HG02798 (cell line): ENCODE results near the gene IDI1.
"Not testable (repeated sequence)": the region's sequence is repeated elsewhere in the genome, so short reads cannot be mapped to it uniquely, and the experiment has no call there.

ENCODE experiments used
- ATAC-seq: cut with Tn5 transposase; IDR thresholded peaks from one replicate; pipeline ENCODE4 v1.9.1; 2021; ENCODE audit warnings: mild to moderate bottlenecking; ENCODE audit not compliant: unreplicated experiment, poor library complexity

The IDI1 gene

DNA sequence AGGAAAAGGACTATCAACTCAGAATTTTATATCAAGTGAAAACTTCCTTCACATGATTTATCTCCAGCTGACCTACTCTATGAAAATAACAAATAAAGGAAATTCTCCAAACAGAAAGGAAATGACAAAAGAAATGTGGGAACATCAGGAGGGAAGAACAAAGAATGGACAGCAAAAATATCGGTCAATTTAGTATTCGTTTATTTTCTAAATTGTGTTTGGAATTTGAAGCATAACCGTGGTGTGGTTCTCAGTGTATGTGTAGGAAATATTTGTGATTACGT, 16.0 kb upstream of the IDI1 start:
- ATAC-seq = no peak

DNA sequence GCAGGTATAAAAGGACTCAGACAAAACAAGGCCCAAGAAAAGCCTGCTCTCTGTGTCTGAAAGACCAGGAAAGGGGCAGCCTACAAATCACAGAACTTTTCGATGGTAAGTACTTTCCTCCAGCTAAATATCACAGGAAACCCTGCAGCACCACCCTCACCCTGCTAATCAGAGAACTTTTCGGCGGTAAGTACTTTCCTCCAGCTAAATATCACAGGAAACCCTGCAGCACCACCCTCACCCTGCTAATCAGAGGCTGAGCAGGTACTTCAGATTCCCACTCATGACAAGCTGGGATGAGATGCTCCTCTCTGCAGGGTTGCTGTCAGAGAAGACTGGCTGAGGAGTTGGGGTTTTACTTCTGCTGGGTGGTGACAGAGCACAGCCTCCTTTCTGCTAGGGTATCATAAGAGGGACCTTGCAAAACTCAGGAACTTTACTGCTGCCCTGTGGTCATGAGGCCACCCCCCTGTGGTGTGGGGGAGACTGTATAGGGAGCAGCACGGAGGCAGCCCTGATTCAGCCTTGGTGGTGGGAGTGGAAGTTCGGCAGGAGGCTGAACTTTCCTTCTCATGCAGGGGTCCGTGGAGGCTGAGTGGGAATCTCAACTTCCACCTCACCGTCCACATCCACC, 14.4 kb upstream of the IDI1 start:
- no peak for ATAC-seq

DNA sequence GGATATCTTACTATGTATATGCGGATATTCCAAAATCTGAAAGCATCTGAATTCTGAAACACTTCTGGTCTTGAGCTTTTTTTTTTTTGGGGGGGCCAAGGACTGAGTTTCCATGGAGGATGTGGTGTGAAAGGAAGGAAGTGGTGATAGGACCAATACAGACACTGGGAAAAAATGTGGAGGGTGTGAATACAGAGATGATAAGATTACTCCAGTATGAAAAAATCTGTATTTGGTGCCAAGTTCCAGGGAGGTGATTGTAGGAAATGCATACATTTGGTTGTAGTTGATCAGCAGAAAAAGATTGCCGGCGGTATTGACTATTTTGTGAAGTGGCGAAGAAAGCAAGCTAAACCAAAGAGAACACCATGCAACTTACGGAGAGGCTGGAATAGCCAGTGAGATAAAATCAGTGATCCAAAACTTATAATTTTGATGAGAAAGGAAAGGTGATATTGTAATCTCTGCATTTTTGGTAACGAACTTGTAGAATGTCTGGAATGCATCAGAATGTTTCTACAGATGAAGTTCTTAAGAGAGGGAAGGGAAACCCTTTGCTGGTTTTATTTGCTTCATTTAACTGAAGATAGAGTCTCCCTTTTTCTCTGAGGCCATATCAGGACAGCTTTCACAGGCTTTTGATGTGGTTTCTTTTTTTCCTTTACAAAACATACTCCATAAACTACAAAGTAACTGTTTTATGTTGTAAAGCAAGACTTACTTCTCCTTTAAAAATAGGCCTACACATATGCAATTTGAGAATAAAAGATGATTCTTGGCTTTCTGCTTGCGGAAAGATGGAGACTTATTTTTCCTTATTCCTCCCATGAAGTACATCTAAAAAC, 13.2 kb upstream of the IDI1 start:
- ATAC-seq = no peak

DNA sequence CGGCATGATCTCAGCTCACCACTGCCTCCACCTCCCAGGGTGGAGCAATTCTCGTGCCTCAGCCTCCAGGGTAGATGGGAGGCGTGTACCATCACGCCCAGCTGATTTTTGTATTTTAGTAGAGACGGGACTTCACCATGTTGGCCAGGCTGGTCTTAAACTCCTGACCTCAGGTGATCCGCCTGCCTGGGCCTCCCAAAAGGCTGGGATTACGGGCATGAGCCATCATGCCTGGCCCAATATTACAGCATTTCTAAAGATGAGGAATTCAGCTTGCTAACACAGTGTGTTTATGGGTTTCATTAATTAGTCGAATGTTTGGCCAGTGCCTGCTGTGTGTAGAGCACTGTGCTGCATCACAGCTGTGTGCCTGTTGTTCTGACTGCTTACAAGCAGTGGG, 11.0 kb upstream of the IDI1 start:
- ATAC-seq = no peak

DNA sequence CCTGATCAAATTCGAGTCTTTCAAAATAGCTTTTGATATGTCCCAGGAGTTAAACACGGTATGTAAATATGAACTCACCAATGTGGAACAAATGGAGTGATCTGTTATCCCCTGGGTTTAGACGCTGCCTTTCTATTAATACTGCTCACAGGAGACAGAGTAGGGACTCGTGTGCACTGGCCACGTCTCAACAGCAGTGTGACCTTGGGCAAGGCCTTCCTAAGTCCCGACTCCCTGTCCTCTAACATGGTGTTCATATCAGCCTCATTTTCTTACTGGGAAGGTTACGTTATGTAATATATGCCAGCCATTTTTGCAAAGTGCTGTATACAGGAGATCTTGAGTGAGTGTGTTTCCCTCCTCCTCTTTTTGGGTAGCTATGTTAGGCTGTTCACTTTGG, 9.1 kb upstream of the IDI1 start:
- no peak for ATAC-seq

DNA sequence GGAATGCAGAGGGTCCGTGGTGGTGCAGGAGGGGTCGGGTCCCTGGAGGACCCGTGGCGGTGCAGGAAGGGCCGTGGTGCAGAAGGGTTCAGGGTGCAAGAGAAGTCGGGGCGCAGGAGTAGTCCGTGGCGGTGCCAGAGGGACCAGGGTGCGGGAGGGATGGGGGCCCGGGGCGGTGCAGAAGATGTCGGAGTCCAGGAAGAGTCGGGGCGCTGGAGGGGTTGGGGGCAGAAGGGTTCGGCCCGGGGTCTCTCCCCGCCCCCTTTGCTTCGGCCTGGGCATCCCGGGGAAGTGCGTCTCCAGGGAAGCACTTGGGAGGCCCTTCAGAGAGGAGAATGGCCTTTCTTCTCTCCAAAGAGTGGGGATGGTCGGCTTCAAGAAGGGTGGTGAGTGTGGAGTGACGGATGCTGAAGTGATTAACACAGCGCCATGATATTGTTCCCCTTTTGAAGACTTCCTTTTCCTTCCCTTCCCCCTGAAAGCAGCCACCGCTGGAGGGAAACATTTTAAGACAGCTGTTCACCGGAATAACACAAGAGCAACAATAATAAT, 8.3 kb upstream of the IDI1 start:
- no peak for ATAC-seq

DNA sequence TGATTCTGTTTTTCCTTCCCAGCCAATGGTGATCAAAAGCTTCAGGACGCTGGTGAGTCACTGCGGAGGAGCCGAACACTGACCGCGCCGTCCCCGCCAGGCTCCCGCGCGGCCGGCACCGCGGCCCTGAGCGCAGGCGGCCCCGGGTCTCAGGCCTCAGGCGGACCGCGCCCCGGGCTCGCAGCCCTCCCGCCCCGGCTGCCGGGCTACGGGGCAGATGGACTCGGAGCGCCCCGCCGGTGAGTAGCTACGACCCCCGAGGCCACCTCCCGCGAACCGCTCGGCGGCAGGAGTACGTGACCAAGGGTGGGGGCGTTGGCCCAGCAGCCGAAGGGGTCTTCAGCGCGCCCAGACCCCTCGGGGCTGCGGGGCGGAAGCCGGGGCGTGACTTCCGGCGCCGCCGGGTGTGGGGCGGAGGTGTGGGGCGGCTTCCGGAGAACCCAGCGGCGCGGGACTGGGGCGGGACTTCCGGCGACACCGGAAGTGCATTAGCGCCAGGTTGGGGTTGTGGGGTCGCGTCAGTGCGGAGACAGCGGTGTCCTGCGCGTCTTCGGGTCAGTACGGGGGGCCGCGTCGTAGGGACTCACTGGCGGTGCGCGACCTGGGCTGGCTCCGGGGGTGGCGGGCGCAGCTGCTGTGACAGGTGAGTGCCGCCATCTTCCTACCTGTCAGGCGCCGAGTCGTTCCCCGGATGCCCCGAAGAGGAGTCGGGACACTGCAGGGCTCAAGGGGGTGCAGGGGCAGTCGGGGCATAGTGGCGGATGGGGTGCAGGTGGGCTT, 7.6 kb upstream of the IDI1 start, which contains the start of gene WDR37:
Gene WDR37, plus strand, starts transcription at position 60 of the 780 bp plus-strand sequence. CDS start 15,771 bp downstream, outside the sequence.
- peak; percentile 97 for ATAC-seq

DNA sequence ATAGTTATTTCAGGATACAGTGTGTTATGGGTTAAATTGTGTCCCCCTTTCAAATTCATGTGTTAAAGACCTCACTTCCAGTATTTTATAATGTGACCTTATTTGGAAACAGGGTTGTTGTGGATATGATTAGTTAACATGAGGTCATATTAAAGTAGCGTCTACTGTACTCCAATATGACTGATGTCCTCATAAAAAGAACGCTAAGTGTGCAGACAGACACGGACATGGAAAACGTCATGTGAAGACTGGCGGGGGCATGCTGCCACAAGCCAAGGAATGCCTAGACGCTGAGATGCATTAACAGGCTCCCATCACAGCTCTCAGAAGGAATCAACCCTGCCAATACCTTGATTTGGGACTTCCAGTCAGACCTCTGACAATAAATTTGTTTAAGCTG, 5.8 kb upstream of the IDI1 start:
- no peak for ATAC-seq

DNA sequence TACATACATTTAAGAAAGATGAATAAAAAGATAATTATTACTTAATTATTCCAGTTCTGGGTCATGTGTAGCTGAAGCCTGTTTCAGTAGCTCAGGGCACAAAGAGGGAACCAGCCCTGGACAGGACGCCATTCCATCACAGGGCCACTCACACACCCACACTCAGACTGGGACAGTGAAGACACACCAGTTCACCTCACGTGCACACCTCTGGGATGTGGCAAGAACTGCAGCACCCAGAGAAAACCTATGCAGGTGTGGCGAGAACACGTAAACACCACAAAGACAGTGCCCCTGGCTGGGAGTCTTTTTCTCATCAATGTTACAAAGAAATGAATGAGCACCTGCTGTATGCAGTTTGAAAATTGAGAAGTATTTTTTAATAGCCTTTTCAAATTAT, 1.6 kb upstream of the IDI1 start:
- ATAC-seq = no peak

DNA sequence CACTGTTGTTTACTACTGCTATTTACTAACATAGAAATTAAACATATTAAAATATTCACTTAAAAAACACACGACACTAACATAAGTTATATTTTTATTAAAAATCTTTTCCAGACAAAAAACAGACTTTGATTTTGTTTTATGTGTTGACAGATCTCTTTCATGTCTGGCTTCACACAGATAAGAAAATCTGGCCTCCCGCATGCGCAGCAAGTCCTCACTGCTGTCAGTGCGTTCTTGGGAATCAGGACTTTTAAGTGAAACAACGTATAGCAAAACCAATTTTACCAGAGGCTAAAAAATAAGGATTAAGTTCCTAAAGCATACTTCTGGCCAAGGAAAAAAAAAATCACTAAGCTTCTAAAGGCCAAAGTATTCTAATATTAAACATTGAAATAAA, 1.2 kb upstream of the IDI1 start:
- no peak for ATAC-seq

DNA sequence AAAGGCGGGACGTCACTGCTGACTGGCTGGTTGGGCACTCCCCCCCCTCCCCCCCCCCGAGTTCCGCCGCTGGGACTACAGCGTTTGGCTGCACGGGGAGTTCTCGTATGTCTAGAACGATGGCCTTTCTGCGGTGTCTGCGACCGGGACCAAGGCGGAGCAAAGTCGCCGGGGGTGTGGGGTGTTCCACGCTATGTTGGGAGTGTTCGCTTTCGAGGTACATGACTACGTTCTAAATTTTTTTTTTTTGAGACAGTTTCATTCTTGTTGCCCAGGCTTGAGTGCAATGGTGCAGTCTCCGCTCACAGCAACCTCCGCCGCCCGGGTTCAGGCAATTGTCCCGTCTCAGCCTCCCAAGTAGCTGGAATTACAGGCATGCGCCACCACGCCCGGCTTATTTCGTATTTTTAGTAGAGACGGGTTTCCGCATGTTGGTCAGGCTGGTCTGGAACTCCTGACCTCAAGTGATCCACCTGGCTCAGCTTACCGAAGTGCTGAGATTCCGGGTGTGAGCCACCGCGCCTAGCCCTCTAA, 573 bp upstream of the IDI1 start:
- ATAC-seq = no peak

DNA sequence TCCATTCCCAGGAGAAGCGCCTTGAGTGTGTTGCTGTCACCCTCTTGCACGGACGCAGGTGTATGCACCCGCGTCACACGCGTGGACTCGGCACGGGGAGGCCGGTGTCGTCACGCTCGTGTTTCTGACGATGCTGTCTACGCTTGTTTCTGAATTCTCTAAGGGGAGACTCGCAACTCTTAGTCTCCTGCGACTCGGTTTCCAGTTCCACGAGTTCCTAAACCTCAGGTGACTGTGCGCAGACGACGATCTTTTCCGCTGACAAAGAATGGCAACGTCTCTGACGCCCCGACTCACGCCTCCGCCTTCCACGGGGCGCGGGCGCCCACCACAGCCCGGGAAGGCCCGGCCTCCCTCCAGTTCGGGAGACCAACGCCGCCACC, 579 bp downstream of the IDI1 start:
- no peak for ATAC-seq

DNA sequence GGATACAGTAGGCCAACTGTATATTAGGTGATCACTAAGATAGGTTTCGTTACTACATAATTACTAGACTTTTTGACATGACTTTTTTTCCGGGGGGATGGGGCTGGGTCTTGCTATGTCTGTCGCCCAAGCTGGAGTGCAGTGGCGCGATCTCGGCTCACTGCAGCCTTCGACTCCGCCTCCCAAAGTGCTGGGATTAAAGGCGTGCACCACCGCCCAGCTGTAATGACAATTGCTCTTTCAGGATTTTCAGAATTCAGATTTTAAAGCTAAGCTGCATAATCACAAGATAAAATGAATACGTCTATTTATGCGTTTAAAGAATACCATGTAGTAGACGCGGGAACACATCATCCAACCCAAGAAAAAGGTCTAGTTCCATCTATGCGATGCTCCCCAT, 982 bp downstream of the IDI1 start:
- ATAC-seq = no peak

DNA sequence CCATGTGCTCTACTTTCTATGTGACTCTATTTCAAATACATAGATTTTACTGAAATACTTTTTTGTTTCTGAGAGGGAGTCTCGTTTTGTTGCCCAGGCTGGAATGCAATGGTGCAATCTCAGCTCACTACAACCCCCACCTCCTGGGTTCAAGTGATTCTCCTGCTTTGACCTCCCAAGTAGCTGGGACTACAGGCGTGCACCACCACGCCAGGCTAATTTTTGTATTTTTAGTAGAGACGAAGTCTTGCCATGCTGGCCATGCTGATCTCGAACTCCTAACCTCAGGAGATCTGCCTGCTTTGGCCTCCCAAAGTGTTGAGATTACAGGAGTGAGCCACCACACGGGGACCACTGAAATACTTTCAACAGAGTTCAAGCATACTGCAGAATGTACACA, 3.5 kb downstream of the IDI1 start:
- no peak for ATAC-seq

DNA sequence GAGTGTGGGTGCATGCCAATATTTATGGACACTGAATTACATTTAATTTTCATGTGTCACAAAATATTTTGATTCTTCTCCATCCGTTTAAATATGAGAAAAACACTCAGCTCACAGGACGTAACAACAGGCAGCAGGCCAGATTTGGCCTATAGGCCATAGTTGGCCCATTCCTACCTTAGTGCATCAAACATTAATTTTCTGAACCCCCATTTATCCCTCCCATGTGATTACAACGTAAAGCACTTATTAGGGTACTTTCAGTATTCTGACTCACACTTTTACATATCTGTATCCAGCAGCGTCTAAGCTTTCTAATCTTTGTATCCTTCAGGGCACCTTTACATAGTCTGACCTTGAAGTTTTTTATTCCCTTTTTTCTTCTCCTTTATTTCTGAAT, 4.0 kb downstream of the IDI1 start:
- no peak for ATAC-seq

DNA sequence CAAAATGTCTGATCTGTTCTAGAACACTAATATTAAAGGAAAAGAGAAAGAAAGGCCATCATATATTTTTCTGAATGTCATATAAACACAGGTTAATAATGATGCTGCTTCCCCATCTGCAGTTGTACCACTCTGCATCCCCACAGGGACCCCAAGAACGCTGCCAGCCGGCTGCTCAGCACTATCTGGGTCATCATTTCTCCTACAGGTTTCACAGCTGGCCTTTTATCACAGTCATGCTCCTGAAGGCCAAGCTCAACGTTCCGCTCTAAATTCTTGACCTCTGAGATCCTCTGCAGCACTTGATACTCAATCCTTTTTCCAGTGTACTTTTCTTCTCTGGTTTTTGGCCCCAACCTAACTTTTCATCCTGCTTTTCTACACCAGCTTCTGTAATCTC, 4.8 kb downstream of the IDI1 start:
- no peak for ATAC-seq

DNA sequence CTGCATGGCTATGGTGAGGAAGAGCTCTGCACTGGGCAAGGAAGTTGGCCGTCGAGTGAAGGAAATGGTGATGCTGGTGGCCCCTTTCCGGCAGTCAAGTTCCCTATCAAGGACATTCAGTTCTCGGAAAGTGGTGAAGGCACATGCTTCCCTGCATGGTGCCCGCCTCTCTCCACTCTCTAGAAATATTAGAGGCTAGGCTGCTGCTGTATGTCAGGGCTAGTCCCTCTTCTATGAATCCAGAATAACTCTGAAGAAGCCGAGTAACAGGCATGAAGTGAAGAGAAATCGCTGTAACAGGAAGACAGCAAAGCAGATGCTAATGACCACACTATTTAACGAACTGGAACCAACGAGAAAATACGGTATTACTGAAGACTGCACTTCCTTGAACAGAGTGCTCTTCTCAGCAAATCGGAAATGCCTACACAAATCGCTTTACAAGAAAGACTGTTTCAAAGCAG, 5.4 kb downstream of the IDI1 start:
- peak; percentile 38 for ATAC-seq

DNA sequence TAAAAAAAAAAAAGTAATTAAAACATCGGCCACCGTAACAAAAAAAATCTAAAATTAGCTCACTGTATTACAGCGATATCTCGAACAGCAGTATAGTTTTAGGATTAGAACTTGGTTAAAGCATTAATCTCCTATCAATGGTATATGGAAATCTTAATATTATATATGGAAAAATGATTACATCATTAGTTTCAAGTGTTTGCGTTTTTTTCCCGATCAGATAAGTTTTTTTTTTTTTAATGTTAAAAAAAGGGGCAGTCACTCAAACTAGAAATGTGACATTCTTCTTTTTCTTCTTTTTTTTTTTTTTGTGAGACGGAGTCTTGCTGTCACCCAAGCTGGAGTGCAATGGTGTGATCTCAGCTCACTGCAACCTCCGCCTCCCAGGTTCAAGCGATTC, 7.4 kb downstream of the IDI1 start:
- no peak for ATAC-seq

DNA sequence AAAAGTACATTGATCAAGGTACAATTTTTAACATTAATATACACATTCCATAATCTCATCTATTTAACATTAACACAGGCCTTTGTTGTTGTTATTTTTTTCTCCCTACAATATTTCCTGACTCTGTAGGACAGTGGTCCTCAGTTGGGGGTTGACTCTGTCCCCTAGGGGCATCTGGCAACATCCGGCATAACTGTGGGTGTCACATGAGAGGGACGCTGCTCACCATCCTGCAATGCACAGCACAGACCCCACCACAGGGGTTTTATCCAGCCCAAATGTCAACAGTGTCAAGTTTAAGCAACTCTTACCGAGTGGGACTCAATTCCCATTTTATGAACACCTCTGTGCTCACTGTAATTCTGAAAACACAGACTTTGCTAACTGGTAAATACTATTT, 8.8 kb downstream of the IDI1 start:
- no peak for ATAC-seq

DNA sequence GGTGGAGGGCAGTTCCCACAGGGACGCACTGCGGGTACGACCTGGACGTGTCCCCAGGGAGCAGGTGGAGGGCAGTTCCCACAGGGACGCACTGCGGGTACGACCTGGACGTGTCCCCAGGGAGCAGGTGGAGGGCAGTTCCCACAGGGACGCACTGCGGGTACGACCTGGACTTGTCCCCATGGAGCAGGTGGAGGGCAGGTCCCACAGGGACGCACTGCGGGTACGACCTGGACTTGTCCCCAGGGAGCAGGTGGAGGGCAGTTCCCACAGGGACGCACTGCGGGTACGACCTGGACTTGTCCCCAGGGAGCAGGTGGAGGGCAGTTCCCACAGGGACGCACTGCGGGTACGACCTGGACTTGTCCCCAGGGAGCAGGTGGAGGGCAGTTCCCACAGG, 10.2 kb downstream of the IDI1 start:
- not testable (repeated sequence) for ATAC-seq

DNA sequence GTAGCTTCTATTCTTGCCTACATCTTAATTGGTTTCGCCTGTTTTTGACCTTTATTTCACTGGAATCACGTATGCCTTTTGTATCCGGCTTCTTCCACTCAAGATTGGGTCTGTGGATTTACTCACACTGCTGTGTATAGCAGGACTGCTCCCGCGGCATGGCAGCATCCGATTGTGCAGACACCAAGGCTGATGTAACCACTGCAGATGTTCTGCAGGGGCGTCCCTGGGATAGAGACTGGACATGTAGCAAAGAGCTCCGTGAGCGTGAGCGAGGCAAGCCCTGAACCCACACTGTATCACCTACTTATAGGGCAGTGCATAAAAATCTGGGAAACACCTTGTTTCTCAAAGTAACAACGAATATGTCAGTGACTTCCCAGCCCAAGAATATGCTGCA, 11.8 kb downstream of the IDI1 start:
- ATAC-seq = no peak
